ENCODE data around the gene ARMC7. TPM values are rescaled to one million over a fixed set of nuclear protein-coding genes. Genes with fewer than 3 reads are reported as not detected.

The ARMC7 gene
- total RNA-seq, 1 experiment from 2014 or later, result 5.4 TPM

DNA sequence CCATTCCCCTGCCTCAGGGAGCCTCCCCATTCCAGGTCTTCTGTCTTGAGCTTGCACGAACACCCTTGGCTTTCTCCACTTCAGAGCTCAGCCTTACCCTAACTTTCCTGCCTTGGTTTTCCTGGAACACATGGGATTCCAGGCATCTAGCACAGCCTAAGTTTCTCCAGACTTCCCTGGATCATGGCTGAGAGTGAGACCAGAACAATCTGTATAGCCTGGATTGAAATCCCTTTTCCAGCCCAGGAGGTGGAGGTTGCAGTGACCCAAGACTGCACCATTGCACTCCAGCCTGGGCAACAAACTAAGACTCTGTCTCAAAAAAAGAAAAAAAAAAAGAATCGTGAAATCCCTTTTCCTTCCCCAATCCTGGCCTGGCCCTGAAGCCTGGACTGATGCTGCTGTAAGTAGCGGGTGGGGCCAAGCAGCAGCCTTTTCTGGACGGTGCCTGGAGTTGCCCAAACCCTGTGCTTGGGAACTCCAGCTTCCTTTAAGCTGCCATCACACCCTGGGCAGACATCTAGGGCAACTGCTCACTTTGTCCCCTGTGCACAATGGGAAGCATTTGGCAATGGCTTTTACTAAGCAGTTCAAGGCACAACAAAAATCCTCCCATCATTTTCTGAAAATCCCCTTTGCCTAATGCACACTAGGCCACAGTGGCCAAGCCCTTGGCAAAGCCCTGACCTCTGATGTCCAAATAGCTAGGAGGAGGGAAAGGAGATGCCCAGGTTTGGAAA, 34.0 kb upstream of the ARMC7 start:
- in situ Hi-C loops (cut with HindIII; ENCODE audit: low pct_unique_long_range_greater_than_20kb, low sequenced_read_pairs), result no loop called here
- DNase-seq (ENCODE audit: low read depth, low spot score), result no peak

DNA sequence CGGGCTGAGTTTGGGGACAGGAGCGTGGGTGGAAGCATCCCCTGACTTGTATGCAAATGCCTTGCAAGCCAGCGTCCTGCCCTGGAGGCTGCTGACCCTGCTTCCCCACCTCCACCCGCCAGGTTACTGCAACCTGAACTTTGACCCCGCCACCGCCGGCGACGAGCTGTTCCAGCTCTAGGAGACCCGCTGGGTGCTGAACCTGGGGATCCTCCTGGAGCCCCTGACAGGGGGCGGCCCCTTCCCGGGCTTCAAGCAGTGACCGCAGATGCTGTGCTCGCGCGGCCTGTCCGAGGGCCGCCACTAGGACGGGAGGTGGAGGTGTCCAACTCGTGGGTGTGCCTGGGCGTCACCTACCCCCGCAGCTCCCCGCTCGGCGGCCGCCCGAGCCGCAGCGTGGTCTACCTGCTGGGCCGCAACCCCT, 32.7 kb upstream of the ARMC7 start:
- in situ Hi-C loops (cut with HindIII; ENCODE audit: low pct_unique_long_range_greater_than_20kb, low sequenced_read_pairs), result no loop called here

DNA sequence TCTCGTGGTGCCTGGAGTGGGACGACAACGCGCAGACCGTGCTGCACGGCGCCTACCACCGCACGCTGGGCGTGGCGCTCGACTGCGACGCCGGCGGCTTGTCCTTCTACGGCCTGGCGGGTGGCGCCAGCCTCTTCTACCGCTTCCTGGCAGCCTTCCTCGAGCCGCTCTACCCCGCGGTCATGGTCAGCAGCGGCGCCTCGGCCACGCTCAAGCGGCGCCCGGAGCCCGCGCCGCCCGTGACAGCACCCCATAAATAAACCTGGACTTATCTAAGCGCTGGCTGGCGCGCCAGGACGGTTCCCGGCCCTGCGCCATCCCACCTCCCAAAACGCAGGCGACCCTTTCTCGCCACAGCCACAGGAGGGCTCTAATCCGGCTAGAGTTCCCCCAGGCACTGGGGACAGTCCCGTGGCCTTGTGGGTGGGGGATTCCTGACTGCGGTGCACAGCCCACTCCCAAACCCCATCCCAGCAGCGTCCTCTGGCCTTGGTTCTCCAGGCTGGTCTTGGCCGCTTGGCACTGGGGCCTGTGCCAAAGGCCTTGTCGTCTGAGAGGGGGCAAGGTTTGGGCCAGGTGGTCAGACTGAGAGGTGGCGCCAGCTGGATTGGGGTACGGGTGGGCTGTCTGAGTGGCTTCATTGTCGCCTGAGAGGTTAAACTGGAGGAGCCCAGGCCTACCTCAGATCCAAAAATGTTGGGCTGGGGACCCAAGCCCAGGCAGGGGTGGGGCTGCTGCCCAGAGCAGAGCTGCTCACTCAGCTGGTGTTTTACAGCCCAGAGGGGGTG, 32.1 kb upstream of the ARMC7 start:
- no peak for DNase-seq (ENCODE audit: low read depth, low spot score)
- in situ Hi-C loops (cut with HindIII; ENCODE audit: low pct_unique_long_range_greater_than_20kb, low sequenced_read_pairs), result no loop called here

More for the DNA sequence above, 32.7 kb upstream of the ARMC7 start:
- DNase-seq (ENCODE audit: low read depth, low spot score), result no peak

DNA sequence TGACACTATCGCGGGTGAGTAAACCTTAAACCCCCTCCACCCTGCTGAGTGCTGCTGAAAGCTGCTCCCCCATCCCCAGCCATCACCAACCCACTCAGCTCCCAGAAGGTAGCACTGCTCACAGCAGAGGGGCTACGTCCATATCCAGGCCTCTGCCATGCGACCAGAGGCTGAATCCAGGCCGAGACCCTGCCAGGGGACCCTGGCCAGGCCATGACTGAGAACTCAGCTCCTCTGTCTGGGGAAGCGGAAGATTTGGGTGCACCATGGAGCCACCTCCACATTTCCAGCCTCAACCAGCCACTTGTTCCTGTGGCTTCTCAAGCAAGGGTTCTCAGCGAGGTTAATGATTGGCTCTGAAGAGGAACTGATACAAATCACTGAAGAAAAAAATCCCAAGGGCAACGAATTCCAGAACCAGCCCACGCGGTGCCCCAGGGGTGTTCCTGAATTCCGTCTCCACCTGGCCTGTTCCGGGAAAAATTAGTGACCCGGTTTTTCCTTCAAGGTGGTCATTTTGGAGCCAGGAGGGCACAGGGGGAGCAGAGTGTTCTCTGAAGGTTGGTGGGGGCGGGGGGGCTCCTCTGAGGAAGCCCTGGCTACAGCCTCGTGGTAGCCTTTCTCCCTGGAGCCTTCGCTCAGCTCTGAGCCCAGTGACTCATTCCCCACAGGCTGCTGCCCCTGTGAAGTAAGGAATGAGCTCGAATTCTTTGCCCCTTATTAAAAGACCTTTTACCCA, 31.3 kb upstream of the ARMC7 start:
- DNase-seq (ENCODE audit: low read depth, low spot score), result peak; percentile 55

DNA sequence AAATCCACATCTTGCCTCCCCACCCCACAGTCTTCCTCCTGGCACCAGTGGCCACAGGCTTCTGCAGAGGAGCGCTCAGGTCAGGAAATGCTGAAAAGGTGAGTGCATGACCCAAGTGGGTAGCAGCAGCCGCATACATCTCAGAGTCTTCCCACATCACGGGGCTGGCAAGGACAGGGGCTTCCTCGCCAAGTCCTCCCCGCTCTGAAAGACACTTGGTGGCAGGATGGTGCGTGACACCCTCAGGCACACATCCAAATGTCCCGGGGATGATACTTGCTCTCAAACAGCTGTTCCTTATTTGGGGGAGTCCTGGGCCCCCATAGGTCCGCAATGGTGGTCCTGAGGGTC, 30.8 kb upstream of the ARMC7 start:
- no peak for DNase-seq (ENCODE audit: low read depth, low spot score)
- in situ Hi-C loops (cut with HindIII; ENCODE audit: low pct_unique_long_range_greater_than_20kb, low sequenced_read_pairs), result no loop called here

More for the DNA sequence above, 31.3 kb upstream of the ARMC7 start:
- in situ Hi-C loops (cut with HindIII; ENCODE audit: low pct_unique_long_range_greater_than_20kb, low sequenced_read_pairs), result no loop called here

DNA sequence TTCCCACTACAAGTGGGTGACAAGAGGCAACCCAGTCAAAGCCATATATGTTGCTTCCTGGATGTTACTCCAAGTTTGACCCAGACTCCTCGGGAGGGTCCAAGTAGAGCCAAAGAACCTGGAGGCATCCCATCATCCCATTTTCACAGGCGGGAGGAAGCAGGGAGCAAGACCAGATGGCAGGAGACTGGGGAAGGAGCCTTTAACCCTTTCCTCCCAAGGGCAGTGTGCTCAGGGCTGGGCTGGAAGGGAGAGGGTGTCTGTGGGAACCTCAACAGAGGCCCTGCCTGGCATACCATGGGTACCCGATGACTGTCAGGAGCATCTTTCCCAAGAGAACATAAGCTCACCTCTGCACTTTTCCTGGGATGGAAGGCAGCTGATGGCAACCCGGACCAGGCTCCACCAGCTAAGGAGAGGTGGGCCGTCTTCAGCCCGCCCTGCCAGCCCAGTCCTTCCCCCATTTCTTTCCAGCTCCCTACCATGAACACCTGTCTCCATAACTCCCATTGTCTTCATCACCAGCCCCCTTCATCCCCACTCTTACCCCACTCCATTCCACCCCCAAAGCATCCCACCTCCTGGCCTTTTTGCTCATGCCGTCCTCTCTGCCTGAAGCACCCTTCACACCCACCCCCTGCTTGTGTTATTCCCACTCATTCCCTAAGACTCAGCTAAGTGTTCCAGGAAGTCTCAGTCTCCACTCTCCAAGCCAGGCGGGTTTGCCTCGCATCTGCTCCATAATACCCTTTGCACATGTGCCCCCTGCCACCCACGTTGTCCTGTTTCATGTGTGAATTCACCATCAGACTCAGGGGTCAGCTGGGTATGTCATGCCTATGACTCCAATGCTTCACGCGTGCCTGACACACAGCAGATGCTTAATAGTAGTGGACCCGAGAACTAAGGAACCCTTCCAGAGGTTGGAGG, 27.9 kb upstream of the ARMC7 start:
- no peak for DNase-seq (ENCODE audit: low read depth, low spot score)
- in situ Hi-C loops (cut with HindIII; ENCODE audit: low pct_unique_long_range_greater_than_20kb, low sequenced_read_pairs), result no loop called here

DNA sequence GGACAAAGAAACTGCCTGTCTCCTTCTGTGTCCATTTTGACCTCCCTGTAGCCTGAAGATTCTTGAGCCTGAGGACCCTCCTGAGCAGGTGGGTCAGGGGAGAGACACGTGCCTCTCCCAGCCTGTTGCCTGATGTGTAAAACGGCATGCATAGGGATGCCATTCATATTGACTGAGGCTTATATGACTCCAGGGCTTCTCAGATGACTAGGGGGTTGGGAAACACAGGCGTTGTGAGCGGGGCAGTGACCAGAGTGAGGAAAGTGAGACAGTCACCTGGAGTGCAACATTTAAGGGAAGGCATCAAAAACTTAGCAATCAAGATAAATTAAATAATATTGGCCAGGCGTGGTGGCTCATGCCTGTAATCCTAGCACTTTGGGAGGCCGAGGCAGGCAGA, 27.1 kb upstream of the ARMC7 start:
- in situ Hi-C loops (cut with HindIII; ENCODE audit: low pct_unique_long_range_greater_than_20kb, low sequenced_read_pairs), result no loop called here
- no peak for DNase-seq (ENCODE audit: low read depth, low spot score)

DNA sequence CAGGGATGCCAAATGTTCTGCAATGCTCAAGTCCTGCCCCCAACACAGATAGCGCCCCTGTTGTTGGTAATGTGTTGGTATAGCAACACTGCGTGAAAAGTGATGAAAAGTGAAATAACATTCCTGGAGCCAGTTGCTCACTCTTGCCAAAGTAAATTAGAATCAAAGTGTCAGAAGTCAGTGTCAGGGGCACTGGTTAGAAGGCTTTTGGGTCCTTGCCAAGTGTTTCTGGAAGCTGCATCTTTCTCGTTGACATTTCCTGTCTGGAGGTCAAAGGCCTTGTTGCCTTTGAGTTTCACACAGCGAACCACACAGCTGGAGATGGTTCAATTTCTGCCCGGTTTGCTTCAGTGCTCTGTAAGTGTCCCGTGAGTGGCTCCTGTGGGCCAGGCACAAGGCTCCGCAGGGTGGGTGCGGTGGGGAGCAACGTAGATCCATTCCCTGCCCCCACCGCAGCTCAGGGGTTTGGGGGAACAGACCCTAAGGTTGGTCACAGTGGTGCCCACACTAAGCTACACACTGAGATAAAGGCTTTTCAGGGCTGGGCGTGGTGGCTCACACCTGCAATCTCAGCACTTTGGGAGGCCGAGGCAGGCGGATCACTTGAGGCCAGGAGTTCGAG, 25.6 kb upstream of the ARMC7 start:
- in situ Hi-C loops (cut with HindIII; ENCODE audit: low pct_unique_long_range_greater_than_20kb, low sequenced_read_pairs), result no loop called here
- no peak for DNase-seq (ENCODE audit: low read depth, low spot score)

DNA sequence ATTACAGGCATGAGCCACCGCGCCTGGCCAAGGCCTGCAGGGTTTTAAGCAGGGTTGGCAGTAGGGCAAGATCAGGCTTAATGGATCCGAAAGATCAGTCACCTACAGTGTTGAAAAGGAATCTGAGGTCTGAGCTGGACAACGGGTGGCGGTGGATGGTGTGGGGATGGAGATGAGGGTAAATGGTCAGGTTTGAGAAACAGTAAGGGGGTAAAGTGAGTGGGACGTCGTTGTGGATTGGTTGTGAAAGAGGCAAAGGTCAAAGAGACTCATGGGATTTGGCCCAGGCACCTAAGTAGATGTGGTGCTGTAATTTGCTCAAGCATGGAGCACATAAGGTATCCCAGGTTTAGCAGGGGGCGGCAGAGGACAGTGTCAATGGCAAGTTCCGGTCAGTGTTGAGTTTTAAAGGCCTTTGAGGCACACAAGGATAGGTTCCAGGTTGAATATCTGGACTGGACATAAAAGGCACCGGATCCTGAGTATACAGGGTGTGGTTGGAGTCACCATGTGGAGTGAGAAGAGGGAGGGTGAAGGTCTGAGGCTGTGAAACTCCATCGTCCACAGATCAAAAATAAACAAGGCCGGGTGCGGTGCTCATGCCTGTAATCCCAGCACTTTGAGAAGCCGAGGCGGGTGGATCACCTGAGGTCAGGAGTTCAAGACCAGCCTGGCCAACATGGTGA, 23.1 kb upstream of the ARMC7 start:
- no peak for DNase-seq (ENCODE audit: low read depth, low spot score)
- in situ Hi-C loops (cut with HindIII; ENCODE audit: low pct_unique_long_range_greater_than_20kb, low sequenced_read_pairs), result no loop called here

DNA sequence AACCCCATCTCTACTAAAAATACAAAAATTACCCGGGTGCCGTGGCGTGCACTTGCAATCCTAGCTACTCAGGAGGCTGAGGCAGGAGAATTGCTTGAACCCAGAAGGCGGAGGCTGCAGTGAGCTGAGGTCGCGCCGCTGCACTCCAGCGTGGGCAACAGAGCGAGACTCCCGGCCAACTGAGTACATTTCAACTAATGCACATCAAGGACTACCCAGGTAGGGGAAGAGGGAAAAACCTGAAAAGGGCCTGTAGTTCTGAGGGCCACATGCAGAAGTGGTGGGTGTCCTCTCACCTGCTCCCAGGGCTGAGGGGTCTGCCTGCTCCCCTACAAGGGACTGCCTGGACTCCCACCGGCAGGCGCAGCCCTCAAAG, 22.6 kb upstream of the ARMC7 start:
- in situ Hi-C loops (cut with HindIII; ENCODE audit: low pct_unique_long_range_greater_than_20kb, low sequenced_read_pairs), result no loop called here
- no peak for DNase-seq (ENCODE audit: low read depth, low spot score)

DNA sequence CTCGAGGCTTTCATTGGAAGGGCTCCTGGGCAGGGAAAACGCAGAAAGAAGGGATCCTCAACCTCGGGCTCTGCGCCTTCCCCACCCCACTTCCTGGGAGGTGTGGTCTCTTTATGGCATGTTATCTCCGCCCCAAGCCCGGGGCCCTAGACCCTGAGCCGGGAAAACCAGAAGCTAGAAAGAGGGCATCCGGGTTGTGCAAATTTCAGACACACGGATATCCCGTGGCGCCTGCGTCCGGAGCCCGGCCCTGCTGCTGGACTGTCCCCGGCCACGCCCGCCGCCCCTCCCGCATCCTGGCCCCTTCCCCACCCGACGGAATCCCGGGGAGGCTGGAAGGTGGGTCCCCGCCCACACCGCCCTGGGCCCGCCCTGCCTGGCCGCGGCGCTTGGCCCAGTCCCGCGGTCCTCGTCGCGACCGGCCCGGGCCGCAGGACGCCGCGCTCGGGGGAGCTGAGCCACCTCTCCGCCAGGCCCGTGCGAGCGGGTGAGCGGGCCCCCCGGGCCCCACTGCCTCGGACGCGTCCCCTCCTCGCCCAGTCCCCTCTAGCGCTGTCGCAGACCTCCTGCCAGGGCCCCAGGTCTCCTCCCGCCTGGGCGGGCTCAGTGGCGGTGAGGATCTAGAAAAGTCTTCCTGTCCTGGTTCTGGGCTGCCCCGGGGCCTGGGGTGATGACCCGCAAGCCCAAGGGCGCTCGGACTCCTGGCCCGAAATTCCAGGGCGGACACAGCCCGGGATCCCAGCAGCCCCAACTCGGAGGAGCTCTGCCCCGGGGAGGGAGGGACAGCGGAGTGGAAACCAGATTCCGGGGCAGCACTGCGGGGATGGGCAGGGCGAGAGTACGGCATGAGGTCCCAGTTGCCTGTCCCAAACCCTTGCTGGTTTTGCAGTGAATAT, 22.0 kb upstream of the ARMC7 start, which contains the start of gene SLC16A5:
Gene SLC16A5 (plus strand): TSS at position 397 of the 896 bp plus-strand sequence. CDS start 5,683 bp downstream, outside the sequence.
- DNase-seq (ENCODE audit: low read depth, low spot score), result no peak

DNA sequence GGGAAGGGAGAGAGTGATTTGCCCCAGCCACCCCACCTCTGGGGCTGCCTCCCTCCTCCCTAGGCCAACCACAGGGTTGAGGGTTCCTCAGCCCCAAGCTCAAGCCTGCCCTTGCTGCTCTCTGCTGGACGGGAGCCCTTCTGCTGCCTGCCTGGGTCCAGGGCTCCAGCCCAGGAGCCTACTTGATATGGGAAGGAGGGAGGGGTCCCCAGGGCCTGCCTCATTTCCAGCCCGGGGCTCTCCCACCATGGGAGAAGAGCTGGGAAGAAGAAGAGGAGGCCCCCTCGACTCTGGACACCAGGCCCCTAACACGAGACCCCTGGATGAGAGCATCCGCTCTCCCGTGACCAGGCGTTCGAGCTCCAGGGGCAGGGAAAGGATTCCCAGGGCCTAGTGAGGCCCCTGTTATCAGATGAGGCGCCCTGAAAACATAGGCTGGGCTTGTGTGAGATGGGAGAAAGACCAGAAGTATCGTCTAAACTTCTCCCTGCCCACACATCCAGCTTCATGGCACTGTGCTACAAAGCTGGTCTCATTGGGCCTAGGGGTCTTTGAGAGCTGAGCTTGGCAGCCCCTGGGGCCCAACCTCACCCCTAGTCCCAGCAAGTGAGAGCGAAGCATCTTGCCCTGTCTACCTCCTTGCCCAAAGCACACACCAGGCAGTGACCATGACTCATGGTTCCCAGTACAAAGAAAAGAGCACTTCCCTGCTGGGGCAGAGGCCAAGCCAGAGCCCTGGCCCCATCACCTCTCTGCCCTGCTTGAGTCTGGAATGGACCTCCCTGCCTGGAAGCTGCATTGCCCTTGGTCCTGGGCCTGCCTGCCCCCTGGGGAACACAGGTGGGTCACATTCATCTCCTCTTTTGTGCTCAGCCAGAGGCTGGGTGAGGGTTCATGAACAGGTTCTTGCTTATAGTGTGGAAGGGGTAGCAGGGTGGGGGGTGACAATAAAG, 21.0 kb upstream of the ARMC7 start:
- in situ Hi-C loops (cut with HindIII; ENCODE audit: low pct_unique_long_range_greater_than_20kb, low sequenced_read_pairs), result no loop called here
- no peak for DNase-seq (ENCODE audit: low read depth, low spot score)

More for the DNA sequence above, 22.0 kb upstream of the ARMC7 start, which contains the start of gene SLC16A5:
- in situ Hi-C loops (cut with HindIII; ENCODE audit: low pct_unique_long_range_greater_than_20kb, low sequenced_read_pairs), result no loop called here

DNA sequence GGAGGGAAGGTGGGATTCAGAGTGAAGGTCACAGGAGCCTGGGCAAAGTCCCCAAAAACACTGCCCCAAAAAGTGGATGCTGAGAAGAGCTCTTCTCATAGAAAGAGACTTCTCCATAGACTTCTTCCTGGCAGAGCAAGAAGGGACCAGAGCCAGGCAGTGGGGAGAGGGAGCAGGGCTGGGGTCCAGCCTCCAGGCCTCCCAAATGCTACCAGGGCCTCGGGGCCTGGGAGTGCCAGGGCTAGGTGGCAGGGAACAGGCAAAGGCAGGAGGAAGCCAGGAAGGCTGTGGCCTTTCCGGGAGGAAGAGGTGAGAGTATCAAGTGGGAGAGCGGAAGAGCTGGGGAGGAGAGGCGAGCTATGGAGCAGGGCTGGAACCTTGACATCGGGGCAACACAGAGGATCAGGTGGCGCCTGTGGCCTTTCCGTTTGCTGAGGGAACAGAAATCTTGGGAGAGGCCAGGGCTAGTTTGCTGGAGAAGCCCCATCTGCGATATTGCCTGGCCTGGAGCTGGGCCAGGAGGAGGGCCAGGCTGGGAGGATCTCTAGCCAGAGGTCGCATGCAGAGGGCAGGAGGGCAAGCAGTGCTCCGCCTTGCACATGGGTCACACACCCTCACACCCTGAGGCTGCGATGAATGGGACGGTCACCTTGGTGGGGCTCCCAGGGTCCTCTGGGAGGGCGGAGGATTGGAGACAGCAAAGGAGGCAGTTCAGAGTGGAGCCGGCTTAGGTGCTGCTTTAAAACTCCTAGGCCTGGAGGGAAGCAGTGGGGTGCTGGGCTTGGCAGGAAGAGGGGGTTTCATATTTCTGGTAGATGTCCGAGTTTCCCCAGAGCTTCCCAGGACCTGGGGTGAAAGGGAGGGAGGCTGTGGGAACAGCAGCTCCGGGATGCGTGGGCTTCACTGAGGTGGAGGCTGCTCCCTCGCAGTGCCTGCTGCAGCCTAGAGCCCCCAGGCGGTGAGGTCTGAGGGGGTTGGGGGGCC, 18.6 kb upstream of the ARMC7 start:
- in situ Hi-C loops (cut with HindIII; ENCODE audit: low pct_unique_long_range_greater_than_20kb, low sequenced_read_pairs), result no loop called here
- no peak for DNase-seq (ENCODE audit: low read depth, low spot score)

Data from SK-MEL-5 (cell line).